NCI-H345 treated with DMSO at 0.1 percent for 48 hours (cell line): ENCODE measurements around the gene BAZ2B.
"Not testable (repeated sequence)": the region's sequence is repeated elsewhere in the genome, so short reads cannot be mapped to it uniquely, and the experiment has no call there.

Experiments
- DNase-seq: peaks from one replicate; lab custom pipeline; 2025; ENCODE audit not compliant: unreplicated experiment; lab: John Stamatoyannopoulos, UW

Gene BAZ2B

GRCh38 chr2:159616286-159616701 lies at the start of gene BAZ2B:
BAZ2B (minus strand) TSS chr2:159616548; CDS start chr2:159478719, 137,829 bp downstream.
- DNase-seq, result no peak

- DNase-seq, result no peak
These were observed 44.9 kb upstream of the BAZ2B start for GRCh38 chr2:159661286-159661685.

GRCh38 chr2:159658881-159659873 lies 42.8 kb upstream of the BAZ2B start:
- no peak for DNase-seq

- DNase-seq, result no peak
These were observed 37.6 kb upstream of the BAZ2B start for GRCh38 chr2:159653962-159654361.

- DNase-seq, result no peak
These were observed 35.5 kb upstream of the BAZ2B start for GRCh38 chr2:159651884-159652283.

- no peak for DNase-seq
These were observed 34.2 kb upstream of the BAZ2B start for GRCh38 chr2:159650574-159650973.

- DNase-seq, result no peak
These were observed 32.3 kb upstream of the BAZ2B start for GRCh38 chr2:159648643-159649042.

GRCh38 chr2:159647667-159648066 lies 31.3 kb upstream of the BAZ2B start:
- no peak for DNase-seq

- DNase-seq, result no peak
These were observed 23.8 kb upstream of the BAZ2B start for GRCh38 chr2:159640176-159640575.

- DNase-seq, result no peak
These were observed 23.4 kb upstream of the BAZ2B start for GRCh38 chr2:159639712-159640111.

- no peak for DNase-seq
These were observed 22.7 kb upstream of the BAZ2B start for GRCh38 chr2:159639071-159639470.

- DNase-seq, result no peak
These were observed 21.7 kb upstream of the BAZ2B start for GRCh38 chr2:159637988-159638501.

- no peak for DNase-seq
These were observed 20.9 kb upstream of the BAZ2B start for GRCh38 chr2:159637240-159637639.

GRCh38 chr2:159635006-159635789 lies 18.9 kb upstream of the BAZ2B start:
- no peak for DNase-seq

- no peak for DNase-seq
These were observed 16.9 kb upstream of the BAZ2B start for GRCh38 chr2:159633219-159633618.

- DNase-seq, result not testable (repeated sequence)
These were observed 9.3 kb upstream of the BAZ2B start for GRCh38 chr2:159625628-159626027.

GRCh38 chr2:159623436-159623835 lies 7.1 kb upstream of the BAZ2B start:
- no peak for DNase-seq

- DNase-seq, result no peak
These were observed 6.6 kb upstream of the BAZ2B start for GRCh38 chr2:159622966-159623365.

- no peak for DNase-seq
These were observed 4.4 kb upstream of the BAZ2B start for GRCh38 chr2:159620796-159621195.

- no peak for DNase-seq
These were observed 1.3 kb upstream of the BAZ2B start for GRCh38 chr2:159617646-159618045.

GRCh38 chr2:159617100-159617499 lies 752 bp upstream of the BAZ2B start:
- no peak for DNase-seq
